Measurements from ENCODE around the gene SASH3. TPM values are rescaled to one million over a fixed set of nuclear protein-coding genes. Genes with fewer than 3 reads are reported as not detected.

SASH3 gene
- total RNA-seq, 1 donor from 2014 or later: not detected

DNA sequence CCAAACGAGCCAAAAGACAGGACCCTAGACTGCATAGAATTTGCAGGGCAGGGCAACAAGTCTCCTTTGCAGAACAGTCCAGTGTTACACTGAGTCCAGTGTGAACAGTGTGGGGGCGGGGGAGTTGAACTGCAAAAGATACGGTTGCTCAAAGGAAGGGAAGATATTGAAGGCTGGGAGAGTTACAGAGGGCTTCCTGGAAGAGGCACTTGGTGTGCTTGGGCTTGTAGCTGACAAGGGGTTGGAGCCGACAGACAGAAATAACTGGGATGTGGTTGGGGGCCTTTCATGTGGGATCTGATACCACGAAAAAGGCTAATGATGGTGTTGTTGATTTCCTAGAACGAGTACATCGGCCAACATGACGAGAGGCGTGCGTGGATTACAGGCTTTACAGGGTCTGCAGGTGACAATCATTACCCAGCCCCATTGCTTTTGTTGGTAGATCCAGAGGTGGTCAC, 34.9 kb upstream of the SASH3 start:
- DNase-seq (ENCODE audit: low read depth) (no peak), FAIRE-seq (no peak)
- Histone ChIP-seq H3K27me3 (ENCODE audit: control insufficient read depth, insufficient read depth, low read length) (no peaks in the 10 kb centered on the region), H3K36me3 (ENCODE audit: control insufficient read depth, insufficient read depth, low read length) (no peaks in the 10 kb centered on the region), H3K4me3 (ENCODE audit: low read depth, low read length) (no peak overlapping the region)
- TF ChIP-seq CTCF (IDR thresholded peaks at IDR 0.05; ENCODE audit: insufficient read depth, low read length, severe bottlenecking): no peak

DNA sequence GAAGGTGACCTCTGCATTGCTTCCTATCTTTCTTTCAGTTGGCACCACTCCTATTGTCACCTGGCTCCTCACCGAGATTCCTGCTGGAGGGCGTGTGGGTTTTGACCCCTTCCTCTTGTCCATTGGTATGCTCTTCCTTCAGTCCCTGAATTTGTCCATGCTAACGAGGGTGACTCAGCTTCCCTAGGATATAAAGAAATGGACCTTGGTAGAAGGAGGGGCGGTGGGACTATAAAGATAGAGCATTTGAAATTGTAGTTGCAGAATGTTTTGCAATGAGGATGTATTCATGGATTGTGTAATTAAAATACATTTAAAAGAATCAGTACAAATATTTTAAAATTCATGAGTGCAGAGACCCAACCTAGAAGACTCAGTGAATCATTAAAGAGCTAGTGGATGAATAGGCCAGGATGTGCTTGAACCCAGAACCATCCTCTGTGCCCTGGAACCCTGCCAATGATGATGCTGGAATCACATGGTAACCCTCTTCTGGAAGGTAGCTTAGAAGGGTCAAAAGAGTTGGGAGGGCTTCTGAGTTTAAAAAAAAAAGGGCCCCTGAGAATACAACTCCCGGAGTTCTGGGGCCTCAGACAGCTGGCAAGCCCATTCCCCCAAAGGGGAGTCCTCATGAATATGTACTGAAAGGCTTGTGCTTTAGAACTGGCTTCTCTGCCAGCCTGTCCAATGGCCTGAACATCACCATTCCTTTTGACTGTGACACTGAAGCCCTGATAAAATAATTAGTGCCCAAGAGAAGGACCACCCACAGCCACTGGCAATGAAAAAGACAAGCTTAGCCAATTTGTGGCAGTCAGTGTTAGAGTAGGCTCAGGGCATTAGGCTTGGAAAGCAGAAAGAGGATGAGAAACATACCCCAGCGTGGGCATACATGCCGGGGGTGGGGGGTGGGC, 32.9 kb upstream of the SASH3 start:
- FAIRE-seq: no peak
- H3K36me3 ChIP-seq (ENCODE audit: control insufficient read depth, insufficient read depth, low read length): no peaks in the 10 kb centered on the region
- no peak for TF ChIP-seq CTCF (IDR thresholded peaks at IDR 0.05; ENCODE audit: insufficient read depth, low read length, severe bottlenecking)
- H3K27me3 ChIP-seq (ENCODE audit: control insufficient read depth, insufficient read depth, low read length): no peaks in the 10 kb centered on the region
- no peak overlapping the region for H3K4me3 ChIP-seq (ENCODE audit: low read depth, low read length)
- DNase-seq (ENCODE audit: low read depth): no peak

GRCh38 chrX:129747533-129747932, 32.2 kb upstream of the SASH3 start:
- peak; percentile 8 for DNase-seq (ENCODE audit: low read depth)
- no peaks in the 10 kb centered on the region for H3K27me3 ChIP-seq (ENCODE audit: control insufficient read depth, insufficient read depth, low read length)
- H3K4me3 ChIP-seq (ENCODE audit: low read depth, low read length): no peak overlapping the region
- TF ChIP-seq CTCF (IDR thresholded peaks at IDR 0.05; ENCODE audit: insufficient read depth, low read length, severe bottlenecking): no peak
- no peaks in the 10 kb centered on the region for H3K36me3 ChIP-seq (ENCODE audit: control insufficient read depth, insufficient read depth, low read length)
- no peak for FAIRE-seq

GRCh38 chrX:129748305-129748704, 31.4 kb upstream of the SASH3 start:
- Histone ChIP-seq H3K27me3 (ENCODE audit: control insufficient read depth, insufficient read depth, low read length) (no peaks in the 10 kb centered on the region), H3K4me3 (ENCODE audit: low read depth, low read length) (no peak overlapping the region), H3K36me3 (ENCODE audit: control insufficient read depth, insufficient read depth, low read length) (no peaks in the 10 kb centered on the region)
- FAIRE-seq (no peak), DNase-seq (ENCODE audit: low read depth) (no peak)
- no peak for TF ChIP-seq CTCF (IDR thresholded peaks at IDR 0.05; ENCODE audit: insufficient read depth, low read length, severe bottlenecking)

DNA sequence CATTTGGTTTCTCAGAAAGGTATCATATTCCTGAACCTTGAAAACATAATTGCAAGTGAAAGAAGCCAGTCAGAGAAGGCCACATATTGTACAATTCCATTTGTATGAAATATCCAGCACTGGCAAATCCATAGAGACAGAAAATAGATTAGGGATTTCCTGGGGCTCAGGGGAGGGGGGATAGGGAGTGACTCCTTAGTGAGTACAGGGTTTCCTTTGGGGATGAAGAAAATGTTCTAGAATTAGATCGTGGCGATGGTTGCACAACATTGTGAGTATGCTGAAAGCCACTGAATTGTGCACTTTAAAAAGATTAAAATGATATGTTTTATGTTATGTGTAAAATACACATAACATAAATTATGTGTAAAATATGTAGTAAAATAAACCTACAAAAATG, 30.7 kb upstream of the SASH3 start:
- no peak for TF ChIP-seq CTCF (IDR thresholded peaks at IDR 0.05; ENCODE audit: insufficient read depth, low read length, severe bottlenecking)
- Histone ChIP-seq H3K4me3 (ENCODE audit: low read depth, low read length) (no peak overlapping the region), H3K27me3 (ENCODE audit: control insufficient read depth, insufficient read depth, low read length) (no peaks in the 10 kb centered on the region), H3K36me3 (ENCODE audit: control insufficient read depth, insufficient read depth, low read length) (no peaks in the 10 kb centered on the region)
- DNase-seq (ENCODE audit: low read depth) (no peak), FAIRE-seq (no peak)
